Endothelial cell of umbilical vein (primary cell): ENCODE results near the gene CHST15. TPM values are rescaled to one million over a fixed set of nuclear protein-coding genes. Genes with fewer than 3 reads are reported as not detected.

Source experiments
- BruUV-seq: library from RNA; stranded (reverse); fragments of 400-500 nt; replicated peaks from 2 replicates; lab custom pipeline; 2021; lab: Mats Ljungman, UMichigan
- CTCF ChIA-PET: fragments of 300-600, 350-600 bp; sonication (Branson Sonifier 250); formaldehyde crosslinking; loops from one replicate; lab custom pipeline; 2021; ENCODE audit warnings: antibody characterized with exemption, inconsistent platforms; lab: Charles Lee
- POLR2A ChIA-PET: fragments of 300-600, 350-600 bp; sonication (Branson Sonifier 250); formaldehyde crosslinking; loops from one replicate; lab custom pipeline; 2021; ENCODE audit warnings: antibody characterized with exemption, inconsistent platforms; lab: Charles Lee
- DNase-seq: peaks from one replicate; pipeline ENCODE4 v3.0.0-alpha.2; 2011; ENCODE audit warnings: low read depth, low spot score
- FAIRE-seq: peaks from 2 replicates; lab custom pipeline; 2011; peaks lifted over from hg19 to GRCh38; lab: Jason Lieb, UNC
- H2AFZ ChIP-seq: 2 replicates; pipeline ENCODE4 v1.6.0; 2012; ENCODE audit warnings: low read depth, low read length, control low read depth, inconsistent platforms
- H3K27ac ChIP-seq: 2 replicates; pipeline ENCODE4 v1.5.1; 2011; ENCODE audit warnings: low read depth, mild to moderate bottlenecking, control low read depth, low read length, moderate library complexity; ENCODE audit not compliant: insufficient read depth
- H3K27me3 ChIP-seq, 2 experiments: 2 replicates each; pipeline versions ENCODE4 v1.6.0 to v1.6.1; 2011; ENCODE audit warnings: low read length in 2 of 2, mixed read lengths in 1 of 2; ENCODE audit not compliant: control insufficient read depth in 2 of 2, insufficient read depth in 2 of 2
- H3K36me3 ChIP-seq, 2 experiments: 2 replicates in 1 of 2; 3 replicates in 1 of 2; pipeline ENCODE4 v1.5.1; 2011; ENCODE audit warnings: low read length in 2 of 2, mild to moderate bottlenecking in 1 of 2, moderate library complexity in 1 of 2; ENCODE audit not compliant: control insufficient read depth in 2 of 2, insufficient read depth in 2 of 2; ENCODE audit errors: extremely low read depth in 1 of 2
- H3K4me1 ChIP-seq: 3 replicates; pipeline ENCODE4 v1.5.1; 2011; ENCODE audit warnings: mild to moderate bottlenecking, low read length; ENCODE audit not compliant: control insufficient read depth, insufficient read depth; ENCODE audit errors: extremely low read depth
- H3K4me2 ChIP-seq: 2 replicates; pipeline ENCODE4 v1.6.1; 2011; ENCODE audit warnings: low read length, control low read depth, mixed read lengths; ENCODE audit not compliant: insufficient read depth
- H3K4me3 ChIP-seq, 3 experiments: fragments of 200-600 bp in 1 of 3; sonication (generic), shearing (Covaris generic) in 1 of 3; replicated peaks in 1 of 3; 2 replicates each; pipeline ENCODE4 v1.5.1; 2011 to 2016; ENCODE audit warnings: control low read depth in 3 of 3, low read length in 3 of 3, mild to moderate bottlenecking in 2 of 3, inconsistent platforms in 1 of 3, low read depth in 1 of 3, moderate library complexity in 1 of 3; ENCODE audit not compliant: insufficient read depth in 1 of 3
- H3K79me2 ChIP-seq: 2 replicates; pipeline ENCODE4 v1.6.0; 2012; ENCODE audit warnings: low read length, inconsistent platforms; ENCODE audit not compliant: control insufficient read depth, insufficient read depth
- H3K9ac ChIP-seq: replicated peaks from 2 replicates; pipeline ENCODE3; 2011; ENCODE audit warnings: low read length, control low read depth; ENCODE audit not compliant: insufficient read depth; ENCODE audit errors: extremely low read depth
- H3K9me1 ChIP-seq: replicated peaks from 3 replicates; pipeline ENCODE4 v1.6.0; 2011; ENCODE audit warnings: mild to moderate bottlenecking, low read length; ENCODE audit not compliant: control insufficient read depth, insufficient read depth; ENCODE audit errors: extremely low read depth
- H3K9me3 ChIP-seq: replicated peaks from 2 replicates; pipeline ENCODE4 v1.5.1; 2012; ENCODE audit warnings: low read length, inconsistent platforms; ENCODE audit not compliant: control insufficient read depth, insufficient read depth
- H4K20me1 ChIP-seq: replicated peaks from 2 replicates; pipeline ENCODE3; 2011; ENCODE audit warnings: mild to moderate bottlenecking, low read length; ENCODE audit not compliant: control insufficient read depth, insufficient read depth; ENCODE audit errors: extremely low read depth
- FOS ChIP-seq: IDR thresholded peaks from 2 replicates; pipeline ENCODE4 v1.6.1; 2011; ENCODE audit warnings: mild to moderate bottlenecking, low read length, moderate library complexity, borderline replicate concordance; ENCODE audit not compliant: insufficient read depth
- GATA2 ChIP-seq: IDR thresholded peaks from 2 replicates; pipeline ENCODE4 v1.7.0; 2011; ENCODE audit warnings: low read depth, mild to moderate bottlenecking, moderate library complexity, mixed read lengths, low read length; ENCODE audit not compliant: insufficient read length, insufficient read depth
- JUN ChIP-seq: IDR thresholded peaks from 2 replicates; pipeline ENCODE4 v1.6.1; 2011; ENCODE audit warnings: borderline replicate concordance, low read depth; ENCODE audit not compliant: insufficient read length, insufficient read depth
- MYC ChIP-seq: IDR thresholded peaks from one replicate; pipeline ENCODE4 v1.6.1; 2011; ENCODE audit warnings: mild to moderate bottlenecking, low read depth, low read length
- POLR2A ChIP-seq: IDR thresholded peaks from 2 replicates; pipeline ENCODE4 v1.6.1; 2012; ENCODE audit warnings: low read depth, mild to moderate bottlenecking, control low read depth, low read length
- POLR2AphosphoS5 ChIP-seq: IDR thresholded peaks from 2 replicates; pipeline ENCODE4 v1.6.1; 2012; ENCODE audit warnings: low read depth, mild to moderate bottlenecking, control low read depth, low read length, moderate library complexity; ENCODE audit not compliant: insufficient read depth
- dilution Hi-C: fragments of 300-500 bp; cut with MboI; formaldehyde crosslinking; loops from one replicate; pipeline ENCODE4 v1.15.0; 2019; ENCODE audit warnings: low sequenced_read_pairs; ENCODE audit not compliant: extremely low pct_ligation_motif_present
- intact Hi-C: fragments of 100-400 bp; cut with micrococcal nuclease; formaldehyde crosslinking; loops from one replicate; pipeline ENCODE4 v1.10.0; 2022
- polyA plus RNA-seq, 4 experiments: library from polyadenylated mRNA; depleted of rRNA in 3 of 4; stranded (reverse) in 3 of 4; unstranded in 1 of 4; fragments of >200 nt; gene quantifications; 2 replicates each; pipeline versions ENCODE4 v1.2.1 to v1.2.3, GENCODE V29; 2011 to 2012; ENCODE audit warnings: missing spikeins in 1 of 4
- total RNA-seq: library from RNA; stranded (reverse); gene quantifications from 2 replicates; pipeline ENCODE4 v1.2.3, GENCODE V29; 2021
- TF ChIP-seq, protein P1 (sequence below), 2 donors: IDR thresholded peaks; 1 replicate in 1 of 2; 2 replicates in 1 of 2; pipeline ENCODE4 v1.5.1; 2011; ENCODE audit warnings: low read length in 2 of 2, mild to moderate bottlenecking in 2 of 2, moderate library complexity in 2 of 2, control low read depth in 1 of 2, inconsistent platforms in 1 of 2, low read depth in 1 of 2; ENCODE audit not compliant: insufficient read depth in 1 of 2; ENCODE audit errors: extremely low read depth in 1 of 2
- TF ChIP-seq, protein P2 (sequence below): IDR thresholded peaks from 2 replicates; pipeline ENCODE4 v1.6.1; 2011; ENCODE audit not compliant: insufficient read depth, insufficient read length

The CHST15 gene
- total and polyA plus RNA-seq, 2 donors (not counting 3 experiments of a cell fraction or from before 2014, with no cell fraction given): 23.1 to 29.2 TPM

- H3K4me2 ChIP-seq: no peak overlapping the region
- intact Hi-C loops: no loop called here
- H3K36me3 ChIP-seq: peaks cover 0 to 9% of the 10 kb centered on the region in 2 experiments
- no peaks in the 10 kb centered on the region for H3K27me3 ChIP-seq
- TF ChIP-seq GATA2 (no peak), JUN (no peak), POLR2A (no peak), FOS (no peak), MYC (no peak), POLR2AphosphoS5 (no peak)
- TF ChIP-seq, protein P1, sequence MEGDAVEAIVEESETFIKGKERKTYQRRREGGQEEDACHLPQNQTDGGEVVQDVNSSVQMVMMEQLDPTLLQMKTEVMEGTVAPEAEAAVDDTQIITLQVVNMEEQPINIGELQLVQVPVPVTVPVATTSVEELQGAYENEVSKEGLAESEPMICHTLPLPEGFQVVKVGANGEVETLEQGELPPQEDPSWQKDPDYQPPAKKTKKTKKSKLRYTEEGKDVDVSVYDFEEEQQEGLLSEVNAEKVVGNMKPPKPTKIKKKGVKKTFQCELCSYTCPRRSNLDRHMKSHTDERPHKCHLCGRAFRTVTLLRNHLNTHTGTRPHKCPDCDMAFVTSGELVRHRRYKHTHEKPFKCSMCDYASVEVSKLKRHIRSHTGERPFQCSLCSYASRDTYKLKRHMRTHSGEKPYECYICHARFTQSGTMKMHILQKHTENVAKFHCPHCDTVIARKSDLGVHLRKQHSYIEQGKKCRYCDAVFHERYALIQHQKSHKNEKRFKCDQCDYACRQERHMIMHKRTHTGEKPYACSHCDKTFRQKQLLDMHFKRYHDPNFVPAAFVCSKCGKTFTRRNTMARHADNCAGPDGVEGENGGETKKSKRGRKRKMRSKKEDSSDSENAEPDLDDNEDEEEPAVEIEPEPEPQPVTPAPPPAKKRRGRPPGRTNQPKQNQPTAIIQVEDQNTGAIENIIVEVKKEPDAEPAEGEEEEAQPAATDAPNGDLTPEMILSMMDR (IDR thresholded peaks at IDR 0.05; ENCODE audit: extremely low read depth in 1 of 2, insufficient read depth in 1 of 2, low read depth in 1 of 2, low read length in 2 of 2): no peak
- TF ChIP-seq, protein P2, sequence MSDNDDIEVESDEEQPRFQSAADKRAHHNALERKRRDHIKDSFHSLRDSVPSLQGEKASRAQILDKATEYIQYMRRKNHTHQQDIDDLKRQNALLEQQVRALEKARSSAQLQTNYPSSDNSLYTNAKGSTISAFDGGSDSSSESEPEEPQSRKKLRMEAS: no peak
- no peaks in the 10 kb centered on the region for H3K79me2 ChIP-seq
- CTCF ChIA-PET: interaction anchor here (2.4 to 7.4 kb wide), 2 partner anchors 34 to 360 kb away, joined by 8 to 49 read pairs; no protein-coding TSS in a partner anchor
- no peaks in the 10 kb centered on the region for H3K9me3 ChIP-seq
- no peak overlapping the region for H3K9ac ChIP-seq
- no peak overlapping the region for H3K4me3 ChIP-seq
- dilution Hi-C loops: no loop called here
- H3K9me1 ChIP-seq: no peaks in the 10 kb centered on the region
- H4K20me1 ChIP-seq: no peaks in the 10 kb centered on the region
- BruUV-seq: no TSS peak
- no peaks in the 10 kb centered on the region for H3K4me1 ChIP-seq
- no peak for FAIRE-seq
- H2AFZ ChIP-seq: no peak overlapping the region
- no peak for DNase-seq
- POLR2A ChIA-PET: no interaction called here
- H3K27ac ChIP-seq: no peak overlapping the region
Observed at GRCh38 chr10:124028700-124029480, 64.5 kb downstream of the CHST15 start.
